Fibroblast of skin of left biceps (primary cell): ENCODE results near the gene MROH2A.

Experiments used
- DNase-seq, 2 experiments: peaks; one replicate each; pipeline ENCODE4 v3.0.0-alpha.2; 2013; ENCODE audit warnings: low read depth in 2 of 2

Gene MROH2A

GRCh38 chr2:233835230-233836186 lies 57.4 kb downstream of the MROH2A start:
- no peak for DNase-seq

GRCh38 chr2:233836359-233836758 lies 58.2 kb downstream of the MROH2A start:
- no peak for DNase-seq

- no peak for DNase-seq
Observed at GRCh38 chr2:233837694-233838229, 59.6 kb downstream of the MROH2A start.

GRCh38 chr2:233838251-233838650 lies 60.1 kb downstream of the MROH2A start:
- DNase-seq = no peak

GRCh38 chr2:233838726-233839446 lies 60.8 kb downstream of the MROH2A start:
- no peak for DNase-seq

- DNase-seq = no peak
Observed at GRCh38 chr2:233839447-233839820, 61.3 kb downstream of the MROH2A start.

GRCh38 chr2:233840520-233840919 lies 62.4 kb downstream of the MROH2A start:
- DNase-seq = no peak

- no peak for DNase-seq
Observed at GRCh38 chr2:233841183-233841582, 63.1 kb downstream of the MROH2A start.

GRCh38 chr2:233844064-233844807 lies 66.1 kb downstream of the MROH2A start:
- DNase-seq = no peak

GRCh38 chr2:233844836-233845235 lies 66.7 kb downstream of the MROH2A start:
- no peak for DNase-seq

- no peak for DNase-seq
Observed at GRCh38 chr2:233845301-233846060, 67.4 kb downstream of the MROH2A start.

- DNase-seq = no peak
Observed at GRCh38 chr2:233846387-233847247, 68.5 kb downstream of the MROH2A start.

- DNase-seq = no peak
Observed at GRCh38 chr2:233847248-233847898, 69.2 kb downstream of the MROH2A start.

- DNase-seq = no peak
Observed at GRCh38 chr2:233848276-233848675, 70.1 kb downstream of the MROH2A start.

GRCh38 chr2:233849607-233850271 lies 71.6 kb downstream of the MROH2A start:
- no peak for DNase-seq

- no peak for DNase-seq
Observed at GRCh38 chr2:233850745-233851144, 72.6 kb downstream of the MROH2A start.

GRCh38 chr2:233851169-233851568 lies 73.0 kb downstream of the MROH2A start:
- DNase-seq = no peak

- DNase-seq = no peak
Observed at GRCh38 chr2:233852056-233852455, 73.9 kb downstream of the MROH2A start.

- no peak for DNase-seq
Observed at GRCh38 chr2:233853353-233853752, 75.2 kb downstream of the MROH2A start.
